ENCODE data around the gene SAMD4A. TPM values are rescaled to one million over a fixed set of nuclear protein-coding genes. Genes with fewer than 3 reads are reported as not detected.

Gene SAMD4A
- total RNA-seq, 2 donors from 2014 or later, result 80.4 to 236 TPM

- no peak for DNase-seq (ENCODE audit: low spot score)
- intact Hi-C loops (cut with DNase I), result loop anchor here (2.0 to 5.0 kb wide), 2 partner anchors 88 to 210 kb away; no protein-coding TSS in a partner anchor
Observed at GRCh38 chr14:54774824-54775223, 207.9 kb downstream of the SAMD4A start.

GRCh38 chr14:54775486-54776140 is 208.7 kb downstream of the SAMD4A start:
- intact Hi-C loops (cut with DNase I), result loop anchor here in 1 of 2 donors (2.0 kb wide), 1 partner anchor 211 kb away; no protein-coding TSS in a partner anchor
- DNase-seq (ENCODE audit: low spot score), result no peak

GRCh38 chr14:54776361-54777001 is 209.6 kb downstream of the SAMD4A start:
- DNase-seq (ENCODE audit: low spot score), result peak; percentile 86
- intact Hi-C loops (cut with DNase I), result no loop called here

- intact Hi-C loops (cut with DNase I), result no loop called here
- DNase-seq (ENCODE audit: low spot score), result no peak
Observed at GRCh38 chr14:54777395-54777794, 210.5 kb downstream of the SAMD4A start.

- intact Hi-C loops (cut with DNase I), result no loop called here
- no peak for DNase-seq (ENCODE audit: low spot score)
Observed at GRCh38 chr14:54778618-54779345, 211.9 kb downstream of the SAMD4A start.

GRCh38 chr14:54781080-54781479 is 214.2 kb downstream of the SAMD4A start:
- DNase-seq (ENCODE audit: low spot score), result no peak
- intact Hi-C loops (cut with DNase I), result no loop called here

- no peak for DNase-seq (ENCODE audit: low spot score)
- intact Hi-C loops (cut with DNase I), result no loop called here
Observed at GRCh38 chr14:54781961-54782750, 215.2 kb downstream of the SAMD4A start.

GRCh38 chr14:54782751-54783659 is 216.1 kb downstream of the SAMD4A start:
- intact Hi-C loops (cut with DNase I), result no loop called here
- peak; percentile 78 for DNase-seq (ENCODE audit: low spot score)

GRCh38 chr14:54783660-54784015 is 216.7 kb downstream of the SAMD4A start:
- no peak for DNase-seq (ENCODE audit: low spot score)
- intact Hi-C loops (cut with DNase I), result no loop called here

GRCh38 chr14:54784060-54784459 is 217.1 kb downstream of the SAMD4A start:
- DNase-seq (ENCODE audit: low spot score), result no peak
- intact Hi-C loops (cut with DNase I), result no loop called here

- intact Hi-C loops (cut with DNase I), result no loop called here
- no peak for DNase-seq (ENCODE audit: low spot score)
Observed at GRCh38 chr14:54784657-54785056, 217.7 kb downstream of the SAMD4A start.

- DNase-seq (ENCODE audit: low spot score), result no peak
- intact Hi-C loops (cut with DNase I), result no loop called here
Observed at GRCh38 chr14:54785136-54785777, 218.3 kb downstream of the SAMD4A start.

- intact Hi-C loops (cut with DNase I), result no loop called here
- DNase-seq (ENCODE audit: low spot score), result no peak
Observed at GRCh38 chr14:54785778-54786770, 219.1 kb downstream of the SAMD4A start.

- intact Hi-C loops (cut with DNase I), result no loop called here
- DNase-seq (ENCODE audit: low spot score), result no peak
Observed at GRCh38 chr14:54786838-54787237, 219.9 kb downstream of the SAMD4A start.

- intact Hi-C loops (cut with DNase I), result no loop called here
- no peak for DNase-seq (ENCODE audit: low spot score)
Observed at GRCh38 chr14:54787261-54787660, 220.3 kb downstream of the SAMD4A start.

GRCh38 chr14:54788701-54789100 is 221.8 kb downstream of the SAMD4A start:
- intact Hi-C loops (cut with DNase I), result no loop called here
- peak; percentile 55 for DNase-seq (ENCODE audit: low spot score)

GRCh38 chr14:54789166-54789565 is 222.2 kb downstream of the SAMD4A start:
- intact Hi-C loops (cut with DNase I), result no loop called here
- no peak for DNase-seq (ENCODE audit: low spot score)

Data from posterior vena cava (tissue), 2 donors.